ENCODE results near the gene LY6G5C.

DNA sequence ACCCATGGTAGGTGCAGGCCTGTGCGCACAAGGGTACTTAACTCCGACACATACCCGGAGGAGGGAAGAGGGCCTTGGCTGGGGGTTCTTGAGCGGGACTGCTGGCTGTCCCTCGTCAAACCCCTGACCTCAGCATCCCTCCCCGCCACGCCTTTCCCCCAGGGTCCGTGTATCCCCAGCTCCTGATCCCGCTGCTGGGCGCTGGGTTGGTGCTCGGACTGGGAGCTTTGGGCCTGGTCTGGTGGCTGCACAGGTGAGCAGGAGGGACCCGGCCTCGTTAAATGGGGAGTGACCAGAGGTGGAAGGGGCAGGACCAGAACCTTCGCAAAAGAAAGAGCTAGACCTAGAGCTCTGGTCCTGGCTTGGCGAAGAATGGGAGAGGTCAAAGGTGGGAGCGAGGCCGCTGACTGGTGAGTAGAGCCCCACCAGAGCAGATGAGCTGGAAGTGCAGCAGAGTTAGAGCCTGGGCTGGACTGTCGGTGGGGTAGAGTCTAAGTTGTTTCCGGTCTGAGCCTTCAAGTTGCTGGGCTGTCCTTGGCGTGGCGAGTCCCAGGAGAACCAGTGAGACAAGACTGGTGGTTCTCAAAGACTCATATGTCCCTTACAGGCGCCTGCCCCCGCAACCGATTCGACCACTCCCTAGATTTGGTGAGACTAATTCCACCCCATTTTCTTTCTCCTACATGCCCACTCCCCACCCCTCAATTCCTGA is 43.3 kb upstream of the LY6G5C start:
- TF ChIP-seq, protein P1, sequence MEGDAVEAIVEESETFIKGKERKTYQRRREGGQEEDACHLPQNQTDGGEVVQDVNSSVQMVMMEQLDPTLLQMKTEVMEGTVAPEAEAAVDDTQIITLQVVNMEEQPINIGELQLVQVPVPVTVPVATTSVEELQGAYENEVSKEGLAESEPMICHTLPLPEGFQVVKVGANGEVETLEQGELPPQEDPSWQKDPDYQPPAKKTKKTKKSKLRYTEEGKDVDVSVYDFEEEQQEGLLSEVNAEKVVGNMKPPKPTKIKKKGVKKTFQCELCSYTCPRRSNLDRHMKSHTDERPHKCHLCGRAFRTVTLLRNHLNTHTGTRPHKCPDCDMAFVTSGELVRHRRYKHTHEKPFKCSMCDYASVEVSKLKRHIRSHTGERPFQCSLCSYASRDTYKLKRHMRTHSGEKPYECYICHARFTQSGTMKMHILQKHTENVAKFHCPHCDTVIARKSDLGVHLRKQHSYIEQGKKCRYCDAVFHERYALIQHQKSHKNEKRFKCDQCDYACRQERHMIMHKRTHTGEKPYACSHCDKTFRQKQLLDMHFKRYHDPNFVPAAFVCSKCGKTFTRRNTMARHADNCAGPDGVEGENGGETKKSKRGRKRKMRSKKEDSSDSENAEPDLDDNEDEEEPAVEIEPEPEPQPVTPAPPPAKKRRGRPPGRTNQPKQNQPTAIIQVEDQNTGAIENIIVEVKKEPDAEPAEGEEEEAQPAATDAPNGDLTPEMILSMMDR (IDR thresholded peaks at IDR 0.05 in 2 of 3, conservative IDR thresholded peaks at IDR 0.05 in 1 of 3; ENCODE audit: borderline replicate concordance in 1 of 3, insufficient read depth in 1 of 3, low read depth in 2 of 3, low read length in 2 of 3): no peak
- no peak for TF ChIP-seq EZH2phosphoT487 (IDR thresholded peaks at IDR 0.05; ENCODE audit: borderline replicate concordance)
